ENCODE data around the gene LPP.

LPP gene

GRCh38 chr3:188721312-188721711 lies 567.4 kb downstream of the LPP start:
- H3K4me3 ChIP-seq (ENCODE audit: low read depth, low read length) = no peak overlapping the region
- no peak for TF ChIP-seq CTCF (IDR thresholded peaks at IDR 0.05; ENCODE audit: low read depth, low read length, missing control alignments)
- in situ Hi-C loops (cut with HindIII; ENCODE audit: low sequenced_read_pairs) = no loop called here
- no peak for DNase-seq (ENCODE audit: low read depth)

GRCh38 chr3:188721990-188722389 lies 568.0 kb downstream of the LPP start:
- TF ChIP-seq CTCF (IDR thresholded peaks at IDR 0.05; ENCODE audit: low read depth, low read length, missing control alignments) = no peak
- DNase-seq (ENCODE audit: low read depth) = no peak
- in situ Hi-C loops (cut with HindIII; ENCODE audit: low sequenced_read_pairs) = no loop called here
- no peak overlapping the region for H3K4me3 ChIP-seq (ENCODE audit: low read depth, low read length)

DNA sequence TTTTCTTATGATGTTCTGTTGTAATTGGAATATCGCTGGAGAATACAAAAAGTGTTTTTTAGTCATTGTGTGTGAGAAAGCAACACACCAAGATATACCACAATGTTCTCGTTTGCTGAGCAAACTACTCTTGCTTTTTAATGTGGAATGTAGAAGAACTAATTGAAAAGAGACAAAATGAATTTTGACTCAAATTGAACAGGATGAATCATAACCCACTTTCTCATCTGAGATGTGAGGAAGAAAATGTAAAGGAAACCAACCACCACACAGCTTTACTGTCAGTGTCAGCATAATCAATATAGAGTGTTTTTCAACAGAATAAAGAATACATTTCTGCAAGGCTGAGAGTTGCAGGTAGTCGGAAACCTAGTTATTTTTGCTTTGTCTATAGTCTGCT lies 569.0 kb downstream of the LPP start:
- no peak for DNase-seq (ENCODE audit: low read depth)
- in situ Hi-C loops (cut with HindIII; ENCODE audit: low sequenced_read_pairs) = no loop called here
- no peak overlapping the region for H3K4me3 ChIP-seq (ENCODE audit: low read depth, low read length)
- TF ChIP-seq CTCF (IDR thresholded peaks at IDR 0.05; ENCODE audit: low read depth, low read length, missing control alignments) = no peak

GRCh38 chr3:188727052-188727451 lies 573.1 kb downstream of the LPP start:
- H3K4me3 ChIP-seq (ENCODE audit: low read depth, low read length) = no peak overlapping the region
- no peak for DNase-seq (ENCODE audit: low read depth)
- no peak for TF ChIP-seq CTCF (IDR thresholded peaks at IDR 0.05; ENCODE audit: low read depth, low read length, missing control alignments)
- in situ Hi-C loops (cut with HindIII; ENCODE audit: low sequenced_read_pairs) = no loop called here

- no peak overlapping the region for H3K4me3 ChIP-seq (ENCODE audit: low read depth, low read length)
- in situ Hi-C loops (cut with HindIII; ENCODE audit: low sequenced_read_pairs) = no loop called here
- DNase-seq (ENCODE audit: low read depth) = no peak
- TF ChIP-seq CTCF (IDR thresholded peaks at IDR 0.05; ENCODE audit: low read depth, low read length, missing control alignments) = no peak
Observed at GRCh38 chr3:188728371-188728896, 574.5 kb downstream of the LPP start.

GRCh38 chr3:188729422-188729821 lies 575.5 kb downstream of the LPP start:
- no peak for TF ChIP-seq CTCF (IDR thresholded peaks at IDR 0.05; ENCODE audit: low read depth, low read length, missing control alignments)
- in situ Hi-C loops (cut with HindIII; ENCODE audit: low sequenced_read_pairs) = no loop called here
- no peak overlapping the region for H3K4me3 ChIP-seq (ENCODE audit: low read depth, low read length)
- no peak for DNase-seq (ENCODE audit: low read depth)

DNA sequence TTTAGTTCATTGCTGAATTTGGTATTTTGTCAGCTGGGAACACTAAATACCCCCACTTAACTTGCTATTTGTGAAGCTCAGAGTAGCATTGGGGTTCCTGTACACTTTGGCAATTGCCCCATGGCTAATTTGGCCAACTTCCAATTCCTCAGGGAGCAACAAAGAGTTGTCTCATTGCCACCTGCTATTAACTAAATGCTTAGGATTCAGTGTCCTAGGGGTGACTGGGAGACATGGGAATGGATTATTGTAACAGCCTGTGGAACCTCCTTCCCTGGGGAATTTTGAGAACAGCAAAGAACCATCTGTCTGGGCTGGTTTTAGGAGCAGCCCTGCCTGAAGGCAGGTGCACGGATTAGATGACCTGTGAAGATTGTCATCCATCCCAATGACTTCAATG lies 580.4 kb downstream of the LPP start:
- H3K4me3 ChIP-seq (ENCODE audit: low read depth, low read length) = no peak overlapping the region
- DNase-seq (ENCODE audit: low read depth) = no peak
- no peak for TF ChIP-seq CTCF (IDR thresholded peaks at IDR 0.05; ENCODE audit: low read depth, low read length, missing control alignments)
- in situ Hi-C loops (cut with HindIII; ENCODE audit: low sequenced_read_pairs) = no loop called here
